Activated T-helper 9 cell treated with anti-CD3 and anti-CD28 coated beads, Interleukin-2, amount 50 U/mL, for 16 hours (primary cell): ENCODE data around the gene TEX2.

ENCODE experiments used
- DNase-seq: peaks from one replicate; pipeline ENCODE4 v3.0.0-alpha.2; 2020; ENCODE audit warnings: low read depth

TEX2 gene

GRCh38 chr17:64158831-64159590 lies 104.0 kb downstream of the TEX2 start:
- no peak for DNase-seq

- DNase-seq, result no peak
Observed at GRCh38 chr17:64158406-64158805, 104.7 kb downstream of the TEX2 start.

GRCh38 chr17:64157669-64158180 lies 105.3 kb downstream of the TEX2 start:
- no peak for DNase-seq

GRCh38 chr17:64156670-64157069 lies 106.4 kb downstream of the TEX2 start:
- DNase-seq, result no peak

GRCh38 chr17:64155751-64156544 lies 107.1 kb downstream of the TEX2 start:
- no peak for DNase-seq

GRCh38 chr17:64155129-64155528 lies 107.9 kb downstream of the TEX2 start:
- DNase-seq, result no peak

- no peak for DNase-seq
Observed at GRCh38 chr17:64154717-64155116, 108.3 kb downstream of the TEX2 start.

GRCh38 chr17:64154313-64154695 lies 108.8 kb downstream of the TEX2 start:
- DNase-seq, result no peak

GRCh38 chr17:64153565-64154312 lies 109.3 kb downstream of the TEX2 start:
- DNase-seq, result no peak

GRCh38 chr17:64152428-64153125 lies 110.5 kb downstream of the TEX2 start:
- DNase-seq, result no peak

GRCh38 chr17:64151016-64151368 lies 112.1 kb downstream of the TEX2 start:
- no peak for DNase-seq

GRCh38 chr17:64150237-64151015 lies 112.6 kb downstream of the TEX2 start:
- no peak for DNase-seq

- no peak for DNase-seq
Observed at GRCh38 chr17:64149196-64149595, 113.9 kb downstream of the TEX2 start.

GRCh38 chr17:64148699-64149098 lies 114.4 kb downstream of the TEX2 start:
- DNase-seq, result no peak

GRCh38 chr17:64148017-64148631 lies 114.9 kb downstream of the TEX2 start:
- no peak for DNase-seq

- DNase-seq, result no peak
Observed at GRCh38 chr17:64147110-64148016, 115.7 kb downstream of the TEX2 start.

- DNase-seq, result peak; percentile 40
Observed at GRCh38 chr17:64146418-64147109, 116.5 kb downstream of the TEX2 start.

- peak; percentile 91 for DNase-seq
Observed at GRCh38 chr17:64145751-64146417, 117.2 kb downstream of the TEX2 start.
